ENCODE data around the gene FAM234A.

The FAM234A gene

DNA sequence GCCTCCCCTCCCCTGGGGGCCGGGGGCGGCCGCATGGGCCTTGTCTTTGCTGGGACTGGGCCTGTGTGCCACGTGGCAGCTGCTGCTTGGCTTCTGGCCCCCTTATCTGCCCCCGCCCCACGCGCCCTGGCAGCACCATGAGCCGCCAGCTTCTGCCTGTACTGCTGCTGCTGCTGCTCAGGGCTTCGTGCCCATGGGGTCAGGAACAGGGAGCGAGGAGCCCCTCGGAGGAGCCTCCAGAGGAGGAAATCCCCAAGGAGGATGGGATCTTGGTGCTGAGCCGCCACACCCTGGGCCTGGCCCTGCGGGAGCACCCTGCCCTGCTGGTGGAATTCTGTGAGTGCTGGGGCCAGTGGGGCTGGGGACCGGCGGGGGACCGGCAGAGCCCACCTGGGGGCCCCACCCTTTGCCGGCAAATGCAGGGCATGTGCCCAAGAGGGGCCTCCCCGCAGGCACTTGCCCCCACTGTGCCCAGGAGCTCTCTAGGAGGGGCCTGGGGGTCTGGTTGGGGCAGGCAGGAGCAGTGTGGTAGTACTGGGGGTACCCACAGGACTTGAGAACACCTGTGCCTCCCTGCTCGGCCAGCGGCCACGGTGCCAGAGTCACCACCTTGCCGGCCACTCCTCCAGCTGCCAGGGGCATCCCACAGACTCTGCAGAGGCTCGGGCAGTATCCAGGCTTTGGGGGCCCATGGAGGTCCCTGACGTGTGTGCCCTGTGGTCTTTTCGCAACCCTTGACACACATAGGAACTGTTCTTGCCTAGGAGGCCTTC is 48.6 kb downstream of the FAM234A start, which contains the start of gene PDIA2:
TSS of gene PDIA2 (plus strand) at position 132 of the 773 bp plus-strand sequence. CDS start at position 138, 6 bp downstream.
- no peak for DNase-seq

DNA sequence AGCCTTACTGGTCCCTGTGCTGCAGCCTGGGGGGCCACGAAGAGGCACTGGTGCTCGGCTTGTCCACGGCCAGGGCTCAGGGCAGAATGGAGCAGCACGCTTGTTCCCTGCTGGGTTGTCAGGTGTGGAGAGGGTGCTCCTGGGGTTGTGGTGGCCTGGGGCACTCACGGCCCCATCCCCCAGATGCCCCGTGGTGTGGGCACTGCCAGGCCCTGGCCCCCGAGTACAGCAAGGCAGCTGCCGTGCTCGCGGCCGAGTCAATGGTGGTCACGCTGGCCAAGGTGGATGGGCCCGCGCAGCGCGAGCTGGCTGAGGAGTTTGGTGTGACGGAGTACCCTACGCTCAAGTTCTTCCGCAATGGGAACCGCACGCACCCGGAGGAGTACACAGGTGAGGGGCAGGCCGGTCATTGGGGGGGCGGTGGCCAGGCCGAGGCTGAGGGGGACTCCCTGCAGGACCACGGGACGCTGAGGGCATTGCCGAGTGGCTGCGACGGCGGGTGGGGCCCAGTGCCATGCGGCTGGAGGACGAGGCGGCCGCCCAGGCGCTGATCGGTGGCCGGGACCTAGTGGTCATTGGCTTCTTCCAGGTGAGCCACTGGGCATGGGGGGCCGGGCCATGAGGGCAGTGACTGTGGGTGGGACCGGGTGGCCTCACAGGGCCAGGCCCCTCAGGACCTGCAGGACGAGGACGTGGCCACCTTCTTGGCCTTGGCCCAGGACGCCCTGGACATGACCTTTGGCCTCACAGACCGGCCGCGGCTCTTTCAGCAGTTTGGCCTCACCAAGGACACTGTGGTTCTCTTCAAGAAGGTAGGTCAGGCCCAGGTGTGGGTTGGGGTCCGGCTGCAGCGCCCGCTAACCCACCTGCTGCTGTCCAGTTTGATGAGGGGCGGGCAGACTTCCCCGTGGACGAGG is 49.8 kb downstream of the FAM234A start:
- no peak for DNase-seq

DNA sequence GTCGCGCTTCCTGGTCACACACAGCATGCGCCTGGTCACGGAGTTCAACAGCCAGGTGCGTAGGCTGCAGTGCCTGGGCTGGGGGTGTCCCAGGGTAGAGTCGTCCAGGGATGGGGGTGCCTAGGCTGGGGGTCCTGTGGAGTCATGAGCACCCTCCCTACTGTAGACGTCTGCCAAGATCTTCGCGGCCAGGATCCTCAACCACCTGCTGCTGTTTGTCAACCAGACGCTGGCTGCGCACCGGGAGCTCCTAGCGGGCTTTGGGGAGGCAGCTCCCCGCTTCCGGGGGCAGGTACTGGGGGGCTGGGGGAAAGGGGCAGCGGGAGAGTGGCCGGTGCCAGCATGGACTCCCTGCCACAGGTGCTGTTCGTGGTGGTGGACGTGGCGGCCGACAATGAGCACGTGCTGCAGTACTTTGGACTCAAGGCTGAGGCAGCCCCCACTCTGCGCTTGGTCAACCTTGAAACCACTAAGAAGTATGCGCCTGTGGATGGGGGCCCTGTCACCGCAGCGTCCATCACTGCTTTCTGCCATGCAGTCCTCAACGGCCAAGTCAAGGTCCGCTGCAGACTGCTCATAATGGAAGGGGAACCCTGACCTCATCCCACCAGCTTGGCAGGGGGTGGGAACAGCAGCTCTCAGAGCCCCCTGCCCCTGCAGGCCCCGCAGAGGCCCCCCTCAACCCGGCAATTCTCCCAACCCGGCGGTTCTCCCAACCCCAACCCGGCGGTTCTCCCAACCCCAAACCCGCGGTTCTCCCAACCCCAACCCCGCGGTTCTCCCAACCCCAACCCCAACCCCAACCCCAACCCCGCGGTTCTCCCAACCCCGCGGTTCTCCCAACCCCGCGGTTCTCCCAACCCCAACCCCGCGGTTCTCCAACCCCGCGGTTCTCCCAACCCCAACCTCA is 50.8 kb downstream of the FAM234A start:
- DNase-seq = no peak

DNA sequence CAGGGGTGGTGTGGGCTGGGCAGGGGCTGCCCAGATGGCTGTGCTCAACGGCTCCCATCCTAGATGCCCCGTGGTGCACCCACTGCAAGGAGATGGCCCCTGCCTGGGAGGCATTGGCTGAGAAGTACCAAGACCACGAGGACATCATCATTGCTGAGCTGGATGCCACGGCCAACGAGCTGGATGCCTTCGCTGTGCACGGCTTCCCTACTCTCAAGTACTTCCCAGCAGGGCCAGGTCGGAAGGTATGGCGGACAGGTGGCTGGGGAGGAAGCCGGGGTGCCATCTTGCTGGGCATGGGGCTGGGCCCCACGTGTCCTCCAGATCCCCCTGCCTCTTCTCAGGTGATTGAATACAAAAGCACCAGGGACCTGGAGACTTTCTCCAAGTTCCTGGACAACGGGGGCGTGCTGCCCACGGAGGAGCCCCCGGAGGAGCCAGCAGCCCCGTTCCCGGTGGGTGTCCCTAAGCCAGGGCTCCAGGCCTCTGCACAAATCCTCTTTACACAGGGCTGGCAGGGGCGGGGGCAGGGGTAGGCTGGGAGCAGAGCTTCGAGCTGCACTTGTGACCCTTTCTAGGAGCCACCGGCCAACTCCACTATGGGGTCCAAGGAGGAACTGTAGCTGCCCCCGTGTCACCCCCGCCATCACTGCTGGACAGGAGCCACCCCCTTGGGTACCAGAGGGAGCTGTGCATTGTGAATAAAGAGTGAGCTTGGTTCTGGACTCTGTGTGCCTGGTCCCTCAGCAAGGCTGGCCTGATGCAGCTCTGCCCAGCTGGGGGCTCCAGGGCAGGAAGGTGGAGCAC is 52.1 kb downstream of the FAM234A start:
- DNase-seq = no peak

DNA sequence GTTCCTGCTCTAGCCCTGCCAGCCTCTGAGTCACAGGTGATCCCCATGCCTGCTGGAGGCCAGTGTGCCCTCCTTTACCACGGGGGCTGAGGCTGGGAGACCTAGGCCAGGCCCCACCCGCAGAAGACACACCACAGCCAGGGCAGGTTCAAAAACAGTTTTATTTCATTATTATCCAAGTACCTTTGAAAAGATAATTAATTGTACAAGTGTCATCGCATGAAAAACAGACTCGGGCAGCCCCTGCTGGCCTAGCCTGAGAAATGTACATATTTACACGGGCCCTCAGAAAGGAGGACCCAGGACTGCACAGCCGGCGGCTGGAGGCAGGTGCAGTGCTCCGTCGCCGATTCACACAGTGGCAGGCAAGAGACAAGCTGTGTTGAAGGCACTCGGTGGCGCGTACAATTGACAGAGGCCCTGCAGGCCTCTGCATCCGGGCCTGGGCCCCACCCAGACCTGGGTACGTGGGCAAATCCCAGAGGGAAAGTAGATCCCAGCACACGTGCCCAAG is 52.7 kb downstream of the FAM234A start:
- DNase-seq = peak; percentile 42

DNA sequence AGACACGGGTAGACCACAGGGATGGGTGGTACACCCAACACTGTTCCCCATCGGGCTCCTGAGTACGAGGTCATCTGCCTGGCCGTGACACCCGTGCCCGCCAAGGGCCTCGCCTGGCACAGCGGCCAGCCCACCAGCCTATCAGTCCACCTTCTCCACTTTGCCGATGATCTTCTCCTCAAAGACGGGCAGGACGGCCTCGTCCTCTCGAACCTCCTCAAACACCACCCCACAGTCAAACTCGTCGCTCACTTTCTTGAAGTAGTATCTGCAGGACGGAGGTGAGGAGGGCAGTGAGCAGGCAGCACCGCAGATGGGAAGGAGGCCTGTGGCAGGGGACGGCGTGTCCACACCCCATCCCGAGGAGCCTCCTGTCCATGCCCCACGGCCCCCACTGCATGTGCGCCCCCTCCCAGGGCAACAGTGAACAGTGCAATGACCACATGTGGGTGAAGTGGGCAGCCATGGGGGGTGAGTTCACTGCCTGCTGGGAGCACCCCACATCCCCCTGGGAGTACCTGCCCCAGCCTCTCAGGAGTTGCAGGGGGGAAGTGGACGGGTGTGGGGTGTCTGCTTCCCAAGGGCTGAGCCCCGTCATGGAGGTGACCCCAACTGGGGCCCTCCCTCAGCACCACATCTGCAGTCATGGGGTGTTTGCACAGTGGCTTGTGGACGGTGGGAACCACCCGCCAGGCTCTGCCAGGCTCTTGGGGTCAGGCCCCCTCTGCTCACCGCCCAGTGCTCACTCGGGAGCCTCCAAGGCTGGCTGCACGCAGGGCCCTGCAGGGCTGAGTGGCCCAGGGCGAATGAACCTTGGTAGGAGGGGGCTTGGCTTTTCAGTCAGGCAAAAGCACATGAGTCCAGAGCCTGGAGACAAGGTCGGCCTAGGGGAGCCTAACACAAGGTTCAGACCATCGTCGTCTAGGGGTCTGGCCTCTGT is 53.6 kb downstream of the FAM234A start:
- DNase-seq = no peak

DNA sequence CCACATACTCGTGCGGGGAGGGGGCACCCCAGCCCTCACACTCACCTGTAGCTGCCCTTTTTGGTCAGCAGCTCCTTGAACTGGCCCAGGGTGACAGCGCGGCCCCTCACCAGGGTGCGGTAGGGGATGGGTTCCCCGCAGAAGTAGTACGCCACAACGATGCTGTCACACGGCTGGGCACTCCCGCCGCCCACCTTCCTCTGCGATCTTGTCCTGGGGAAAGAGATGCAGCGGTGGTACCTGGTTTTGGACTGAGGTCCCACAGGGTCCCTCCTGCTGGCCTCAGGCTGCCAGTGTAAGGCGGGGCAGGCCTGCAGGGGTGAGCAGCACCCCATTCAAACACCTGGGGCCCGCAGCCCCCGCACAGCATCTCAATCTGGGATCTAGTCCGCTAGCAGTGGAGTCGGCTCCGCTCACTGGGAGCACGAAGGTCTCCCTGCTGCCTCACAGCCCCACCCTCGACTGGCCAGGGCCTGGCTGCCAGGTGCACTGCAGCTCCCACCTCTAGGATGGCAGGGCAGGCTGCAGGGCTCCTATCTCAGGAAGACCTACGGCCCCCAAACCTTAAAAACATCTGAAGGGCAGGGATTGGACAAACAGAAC is 54.9 kb downstream of the FAM234A start:
- DNase-seq = no peak

DNA sequence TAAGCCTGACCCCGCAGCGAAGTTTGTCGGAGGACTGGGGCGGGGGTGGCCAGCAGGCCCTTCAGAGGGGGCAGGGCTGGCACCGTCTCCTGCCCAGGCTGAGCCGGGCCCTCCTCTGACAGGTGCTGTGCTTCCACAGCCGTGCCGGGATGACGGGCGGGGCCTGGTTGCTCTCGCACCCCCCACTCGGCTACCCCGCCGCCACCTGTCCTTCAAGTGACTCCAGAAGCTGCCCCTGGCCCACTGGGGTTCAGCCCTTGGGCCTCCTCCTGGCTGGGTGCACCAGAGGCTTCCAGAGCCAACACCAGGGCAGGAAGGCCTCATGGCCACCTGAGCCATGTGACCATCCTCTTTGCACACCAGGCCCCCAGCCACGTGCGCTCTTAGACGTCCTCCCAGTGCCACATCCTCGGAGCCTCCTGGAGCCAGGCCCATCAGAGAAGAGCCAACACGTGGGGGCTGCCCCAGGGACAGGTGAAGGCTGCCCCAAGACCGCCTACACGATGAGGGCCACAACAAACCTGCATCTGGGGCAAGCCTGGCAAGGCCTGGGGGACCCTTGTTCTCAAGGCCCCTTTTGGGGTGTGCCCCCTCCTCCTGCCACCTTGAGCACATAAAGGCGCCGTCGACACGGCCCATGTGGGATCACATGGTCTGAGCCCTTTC is 55.5 kb downstream of the FAM234A start:
- no peak for DNase-seq

DNA sequence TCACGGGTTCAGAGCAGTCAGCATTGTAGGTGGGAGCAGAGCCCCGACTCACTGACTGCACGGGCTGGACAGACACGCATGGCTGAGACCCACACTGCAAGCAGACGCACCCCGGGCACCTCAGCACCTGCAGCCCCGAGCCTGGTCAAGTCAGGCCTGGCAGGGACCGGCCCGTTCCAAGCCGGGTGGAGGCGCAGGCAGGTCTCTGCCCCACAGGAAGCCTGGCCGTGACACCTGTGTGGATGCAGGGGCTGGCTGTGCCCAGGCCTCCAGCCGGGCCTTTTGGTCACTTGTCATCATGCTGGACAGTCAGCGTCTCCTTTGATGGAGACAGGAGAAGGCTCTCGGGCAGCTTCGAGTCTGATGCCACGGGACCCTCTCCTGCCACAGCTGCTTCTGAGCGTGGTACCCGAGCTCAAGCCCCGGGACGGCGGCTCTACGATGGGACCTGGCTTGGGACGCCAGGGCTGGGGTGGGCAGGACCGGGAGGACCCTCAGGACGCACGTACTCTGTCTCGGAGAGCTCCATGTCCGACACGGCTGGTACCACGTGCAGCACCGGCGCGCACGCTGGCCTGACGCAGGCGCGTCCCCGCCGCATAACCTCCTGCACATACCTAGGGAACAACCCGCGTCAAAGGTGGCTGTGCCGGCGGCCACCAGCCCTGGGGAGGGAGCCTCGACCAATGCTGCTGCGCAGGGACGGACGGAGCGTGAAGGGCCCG is 56.2 kb downstream of the FAM234A start:
- no peak for DNase-seq

DNA sequence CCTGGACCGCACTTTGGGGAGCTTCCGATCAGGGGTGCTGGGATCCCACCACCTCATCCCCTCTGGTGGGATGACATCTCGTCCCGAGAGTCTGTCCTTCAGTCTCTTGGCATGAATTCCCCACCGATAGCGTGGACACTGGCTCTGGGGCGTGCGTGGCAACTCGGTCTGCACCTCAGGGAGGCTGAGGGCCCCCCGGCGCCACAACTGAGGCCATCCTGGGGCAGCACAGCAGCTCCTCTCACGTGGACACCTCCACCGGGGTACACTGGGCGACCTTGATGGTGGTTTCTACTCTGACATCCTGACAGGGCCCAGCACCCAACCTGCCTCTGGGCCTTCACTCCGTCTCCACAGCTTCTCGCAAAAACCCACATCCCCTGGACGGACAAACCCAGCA is 56.9 kb downstream of the FAM234A start:
- DNase-seq = no peak

DNA sequence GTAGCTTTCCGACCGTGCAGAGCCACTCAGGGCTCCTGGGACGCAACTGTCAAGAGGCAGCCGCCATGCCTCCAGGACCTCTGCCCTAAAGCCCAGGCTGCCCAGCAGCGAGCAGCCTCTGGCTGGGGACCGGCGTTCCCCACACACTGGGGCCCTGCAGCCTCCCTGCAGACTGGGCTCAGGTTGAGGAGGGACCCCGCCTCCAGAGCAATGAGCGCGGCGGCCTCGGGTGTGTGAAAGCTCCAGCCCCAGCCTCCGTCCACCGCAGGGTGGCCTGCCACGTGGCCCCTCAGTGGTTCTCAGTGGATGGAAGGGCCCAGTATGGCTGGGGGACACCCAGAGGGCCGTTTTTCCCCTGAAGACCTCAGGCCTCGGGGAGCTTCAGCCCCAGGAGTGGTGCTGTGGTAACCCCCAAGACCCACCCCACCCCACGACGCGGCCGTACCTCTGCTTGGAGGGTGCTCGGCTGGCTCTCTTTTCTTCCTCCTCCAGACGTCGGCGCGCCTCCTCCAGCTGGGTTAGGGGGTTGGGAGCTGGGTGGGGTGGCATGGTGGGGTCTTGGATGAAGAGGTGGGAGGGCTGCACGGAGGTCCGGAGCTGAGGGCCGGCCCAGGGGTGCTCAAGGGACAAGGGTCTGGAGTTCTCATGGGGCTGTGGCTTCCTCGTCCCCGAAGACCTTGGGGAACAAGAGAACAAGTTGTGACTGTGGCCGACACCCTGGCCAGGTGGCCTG is 58.6 kb downstream of the FAM234A start:
- no peak for DNase-seq

DNA sequence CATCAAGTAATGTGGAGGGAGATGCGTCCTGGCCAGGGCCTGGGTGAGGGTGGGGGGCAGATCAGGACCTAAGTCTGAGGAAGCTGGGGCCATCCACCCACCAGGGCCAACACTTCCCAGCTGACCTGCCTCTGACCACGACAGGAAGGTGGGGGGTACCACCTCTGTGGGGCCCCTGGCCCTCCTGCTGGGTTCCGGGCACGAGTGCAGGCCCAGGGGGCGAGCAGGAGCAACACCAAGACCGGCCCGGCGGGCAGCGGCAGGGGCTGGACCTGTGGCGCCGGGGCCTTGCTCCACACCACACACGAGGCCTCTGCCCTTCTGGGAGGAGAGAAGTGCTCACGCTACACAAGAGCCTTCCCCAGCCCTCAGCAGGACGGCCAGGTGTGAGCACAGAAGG is 61.7 kb downstream of the FAM234A start:
- DNase-seq = no peak

DNA sequence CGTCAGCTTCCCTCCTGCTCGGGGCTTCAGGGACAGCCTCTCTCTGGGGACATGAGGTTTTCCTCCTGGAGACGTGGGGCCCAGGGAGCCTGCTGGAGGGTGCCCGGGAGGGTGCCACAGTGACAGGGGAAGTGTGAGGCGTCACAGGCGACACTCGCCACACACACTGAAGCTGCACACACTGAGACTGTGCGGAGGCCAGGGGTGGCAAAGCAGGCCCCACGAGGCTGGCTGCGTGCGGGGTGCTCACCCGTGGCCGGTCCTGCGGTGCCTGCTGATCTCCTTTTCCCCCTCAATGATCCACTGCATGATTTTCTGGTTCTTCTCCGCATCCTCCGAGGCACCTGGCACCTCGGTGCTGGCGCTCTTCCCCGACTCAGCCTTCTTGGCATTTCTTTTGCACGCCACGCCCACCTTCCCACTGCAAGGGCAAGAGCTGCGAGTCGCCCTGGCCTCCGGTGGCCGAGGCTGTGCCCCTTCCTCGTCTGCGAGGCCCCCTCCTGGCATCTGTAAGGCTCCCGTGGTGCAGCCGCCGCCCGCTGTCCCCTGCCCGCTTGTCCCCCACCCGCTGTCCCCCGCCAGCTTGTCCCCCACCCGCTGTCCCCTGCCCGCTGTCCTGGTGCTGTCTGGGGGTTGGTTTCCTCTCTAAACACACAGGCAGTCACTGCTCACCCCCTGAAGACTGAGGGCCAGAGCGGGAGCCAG is 62.3 kb downstream of the FAM234A start:
- no peak for DNase-seq

DNA sequence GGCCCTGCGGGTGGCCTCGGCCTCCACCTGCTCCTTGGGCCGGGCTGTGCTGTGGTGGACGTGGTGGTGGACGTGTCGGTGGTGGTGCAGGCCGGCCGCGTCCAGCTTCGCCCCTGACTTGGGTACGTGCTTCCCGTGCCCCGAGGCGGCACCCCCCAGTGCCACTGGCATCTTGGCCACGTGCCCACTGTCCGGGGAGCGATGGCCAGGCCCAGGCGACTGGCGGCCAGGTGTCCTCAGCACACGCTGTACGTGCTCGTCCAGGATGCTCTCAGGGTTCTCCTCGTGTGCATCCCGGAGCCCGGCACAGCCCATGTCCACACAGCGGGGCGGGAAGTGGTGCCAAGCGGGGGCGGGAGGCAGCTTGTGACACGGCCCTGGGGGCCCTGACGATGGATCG is 63.2 kb downstream of the FAM234A start:
- no peak for DNase-seq

DNA sequence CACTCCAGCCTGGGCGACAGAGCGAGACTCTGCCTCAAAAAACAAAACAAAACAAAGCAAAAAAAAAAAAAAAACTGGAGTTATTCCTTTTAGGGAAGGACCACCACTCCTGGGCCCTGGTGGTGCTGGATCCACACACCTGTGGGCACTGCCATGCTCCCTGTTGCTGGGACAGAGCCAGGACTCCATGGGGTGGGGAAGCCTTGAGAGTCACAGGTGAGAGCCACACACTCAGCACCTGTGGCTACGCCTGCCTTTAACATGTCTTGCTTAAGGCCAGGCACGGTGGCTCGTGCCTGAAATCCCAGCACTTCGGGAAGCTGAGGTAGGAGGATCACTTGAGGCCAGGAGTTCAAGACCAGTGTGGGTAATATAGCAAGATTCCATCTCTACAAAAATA is 66.6 kb downstream of the FAM234A start:
- DNase-seq = no peak

DNA sequence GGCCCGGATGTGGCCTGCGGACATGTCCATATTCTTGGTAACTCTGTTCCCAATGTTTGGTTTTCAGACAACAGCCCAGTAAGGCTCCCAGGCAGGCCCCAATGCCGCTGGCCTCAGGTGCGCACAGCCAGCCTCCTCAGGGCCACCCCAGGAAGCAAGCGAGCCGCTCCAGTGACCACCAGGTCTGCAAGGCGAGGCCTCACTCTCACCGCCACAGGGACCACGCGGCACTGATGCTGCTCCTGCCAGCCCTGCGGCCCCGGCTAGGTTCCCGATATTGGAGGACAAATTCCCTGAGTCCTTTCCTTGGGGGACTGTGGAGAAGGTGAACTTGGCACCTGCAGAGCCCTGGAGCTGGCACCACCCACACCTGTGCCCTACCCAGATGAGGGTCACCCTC is 67.3 kb downstream of the FAM234A start:
- DNase-seq = no peak

DNA sequence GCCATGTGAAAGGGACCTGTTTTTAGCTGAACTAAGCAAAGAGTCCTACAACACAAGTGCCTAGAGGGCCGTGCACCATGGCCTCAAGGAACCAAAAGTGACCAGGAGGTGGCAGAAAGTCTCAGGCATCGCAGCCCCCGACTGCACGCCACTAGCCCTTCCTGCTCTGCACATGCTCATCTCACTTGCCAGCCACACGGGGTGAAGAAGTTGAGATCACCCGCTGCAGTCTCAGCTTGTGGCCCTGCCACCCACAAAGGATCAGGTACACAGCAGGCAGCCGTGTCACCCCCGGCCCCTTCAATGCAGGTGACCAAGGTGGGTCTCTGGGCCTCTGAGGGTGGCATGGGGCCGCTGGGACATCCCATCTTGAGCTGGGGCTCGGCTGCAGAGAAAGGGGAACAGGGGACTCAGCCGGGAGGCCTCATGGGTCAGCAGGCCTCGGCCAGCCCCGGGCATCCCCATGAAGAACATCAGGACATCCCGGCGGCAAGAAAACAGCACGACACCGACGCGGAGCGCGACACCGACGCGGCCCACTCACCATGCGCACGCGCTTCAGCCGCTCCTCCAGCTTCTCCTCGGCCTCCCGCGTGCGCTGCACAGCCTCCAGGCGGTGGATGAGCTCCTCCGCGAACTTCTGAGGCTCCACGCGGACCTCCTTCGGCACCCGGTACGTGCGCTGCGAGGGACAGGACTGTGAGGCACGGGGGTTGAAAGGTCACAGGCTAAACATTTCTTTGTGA is 69.3 kb downstream of the FAM234A start:
- no peak for DNase-seq
